Left renal pelvis (tissue), 4 donors: ENCODE data around the gene ALDH16A1. TPM values are rescaled to one million over a fixed set of nuclear protein-coding genes. Genes with fewer than 3 reads are reported as not detected.

ENCODE experiments used
- DNase-seq, 4 donors: peaks; one replicate each; pipeline ENCODE4 v3.0.0-alpha.2; 2013; ENCODE audit warnings: low read depth in 4 of 4, low spot score in 3 of 4
- polyA plus RNA-seq, 4 donors: library from polyadenylated mRNA; unstranded; fragments of 120-200 nt; gene quantifications; one replicate each; pipeline ENCODE4 v1.2.1, GENCODE V29; 2013; ENCODE audit not compliant: insufficient read length in 4 of 4

The ALDH16A1 gene
- polyA plus RNA-seq, 4 donors = 12.2 to 32.1 (median 16.4) TPM

DNA sequence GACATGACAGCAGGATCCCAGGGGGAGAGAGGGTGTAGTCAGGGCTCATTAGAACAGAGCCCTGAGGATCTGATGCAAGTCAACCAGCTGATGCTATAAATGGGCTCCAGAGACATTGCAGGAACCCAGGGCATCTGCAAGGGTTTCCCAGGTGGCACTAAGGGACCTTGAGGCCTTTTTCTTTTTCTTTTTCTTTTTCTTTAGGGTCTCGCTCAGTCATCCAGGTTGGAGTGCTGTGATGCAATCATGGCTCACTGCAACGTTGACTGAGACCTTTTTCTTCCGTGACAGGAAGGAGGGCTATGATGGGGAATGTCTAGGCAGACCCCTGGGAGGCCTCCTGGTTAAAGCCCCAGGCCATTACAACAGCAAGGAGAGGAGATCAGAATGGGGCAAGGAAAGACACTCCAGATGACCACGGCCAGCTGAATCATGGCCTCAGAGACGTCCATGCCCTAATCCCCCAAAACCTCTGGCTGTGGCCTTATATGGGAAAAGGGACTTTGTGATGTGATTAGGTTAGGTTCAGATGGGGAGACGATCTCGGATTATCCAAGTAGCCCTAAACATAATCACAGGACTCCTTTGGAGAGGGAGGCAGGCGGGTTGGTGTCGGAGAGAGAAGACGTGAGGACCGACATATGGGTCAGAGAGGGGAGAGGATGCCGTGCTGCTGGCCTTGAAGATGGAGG, 54.9 kb downstream of the ALDH16A1 start:
- DNase-seq = no peak

DNA sequence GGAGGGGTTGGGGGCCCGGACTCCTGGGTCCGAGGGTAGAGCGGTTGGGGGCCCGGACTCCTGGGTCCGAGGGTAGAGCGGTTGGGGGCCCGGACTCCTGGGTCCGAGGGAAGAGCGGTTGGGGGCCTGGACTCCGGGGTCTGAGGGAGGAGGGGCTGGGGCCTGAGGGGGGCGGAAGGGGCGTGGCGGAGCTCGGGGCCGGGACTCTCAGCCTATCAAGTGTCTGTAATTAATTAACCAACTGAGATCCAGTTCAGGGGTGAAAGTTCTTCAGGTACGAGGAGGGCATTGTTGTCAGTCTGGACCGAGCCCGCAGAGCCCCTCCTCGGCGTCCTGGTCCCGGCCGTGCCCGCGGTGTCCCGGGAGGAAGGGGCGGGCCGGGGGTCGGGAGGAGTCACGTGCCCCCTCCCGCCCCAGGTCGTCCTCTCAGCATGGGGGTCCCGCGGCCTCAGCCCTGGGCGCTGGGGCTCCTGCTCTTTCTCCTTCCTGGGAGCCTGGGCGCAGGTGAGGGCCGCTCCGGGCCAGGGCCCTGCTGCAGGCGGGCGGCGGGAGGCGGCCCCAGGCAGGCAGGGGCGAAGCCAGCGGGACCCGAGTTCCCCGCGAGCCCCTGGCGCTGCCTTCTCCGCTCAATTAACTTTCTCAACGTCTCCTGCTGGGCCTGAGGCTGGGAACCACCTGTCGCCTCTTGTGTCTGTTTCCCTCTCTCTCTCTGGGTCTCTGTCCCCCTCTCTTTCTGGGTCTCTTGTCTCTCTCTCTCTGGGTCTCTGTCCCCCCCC, 60.1 kb downstream of the ALDH16A1 start:
- no peak for DNase-seq

DNA sequence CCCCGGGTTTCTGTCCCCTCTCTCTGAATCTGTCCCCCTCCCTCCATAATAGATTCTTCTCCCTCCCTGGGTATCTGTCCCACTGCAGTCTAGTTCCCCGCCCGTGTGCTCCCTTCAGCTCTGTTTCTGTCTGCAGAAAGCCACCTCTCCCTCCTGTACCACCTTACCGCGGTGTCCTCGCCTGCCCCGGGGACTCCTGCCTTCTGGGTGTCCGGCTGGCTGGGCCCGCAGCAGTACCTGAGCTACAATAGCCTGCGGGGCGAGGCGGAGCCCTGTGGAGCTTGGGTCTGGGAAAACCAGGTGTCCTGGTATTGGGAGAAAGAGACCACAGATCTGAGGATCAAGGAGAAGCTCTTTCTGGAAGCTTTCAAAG, 60.7 kb downstream of the ALDH16A1 start:
- DNase-seq = no peak

DNA sequence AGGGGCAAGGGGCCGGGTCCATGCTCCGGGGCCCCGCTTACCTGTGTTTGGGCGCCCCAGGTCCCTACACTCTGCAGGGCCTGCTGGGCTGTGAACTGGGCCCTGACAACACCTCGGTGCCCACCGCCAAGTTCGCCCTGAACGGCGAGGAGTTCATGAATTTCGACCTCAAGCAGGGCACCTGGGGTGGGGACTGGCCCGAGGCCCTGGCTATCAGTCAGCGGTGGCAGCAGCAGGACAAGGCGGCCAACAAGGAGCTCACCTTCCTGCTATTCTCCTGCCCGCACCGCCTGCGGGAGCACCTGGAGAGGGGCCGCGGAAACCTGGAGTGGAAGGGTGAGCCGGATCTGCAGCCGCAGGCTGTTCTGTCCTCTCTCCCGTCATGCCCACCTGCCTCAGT, 61.1 kb downstream of the ALDH16A1 start:
- DNase-seq = no peak

DNA sequence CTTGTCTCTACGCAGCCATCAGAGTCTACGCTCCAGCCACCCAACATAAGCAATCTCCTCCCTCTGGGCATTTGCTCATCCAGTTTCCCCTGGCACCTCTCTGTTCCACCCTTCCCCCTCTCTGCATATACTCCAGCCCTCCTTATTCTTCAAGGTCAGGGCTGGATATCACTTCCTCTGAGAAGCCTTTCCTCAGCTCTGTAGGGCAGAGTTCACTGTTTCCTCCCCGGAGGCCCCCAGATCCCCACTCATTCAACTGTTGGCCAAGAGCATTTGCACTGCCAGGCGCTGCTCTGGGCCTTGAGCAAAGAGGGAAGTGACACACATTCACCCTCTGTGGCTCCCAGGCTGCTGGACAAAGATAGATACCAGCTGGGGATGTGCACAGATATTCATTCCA, 62.7 kb downstream of the ALDH16A1 start:
- no peak for DNase-seq

DNA sequence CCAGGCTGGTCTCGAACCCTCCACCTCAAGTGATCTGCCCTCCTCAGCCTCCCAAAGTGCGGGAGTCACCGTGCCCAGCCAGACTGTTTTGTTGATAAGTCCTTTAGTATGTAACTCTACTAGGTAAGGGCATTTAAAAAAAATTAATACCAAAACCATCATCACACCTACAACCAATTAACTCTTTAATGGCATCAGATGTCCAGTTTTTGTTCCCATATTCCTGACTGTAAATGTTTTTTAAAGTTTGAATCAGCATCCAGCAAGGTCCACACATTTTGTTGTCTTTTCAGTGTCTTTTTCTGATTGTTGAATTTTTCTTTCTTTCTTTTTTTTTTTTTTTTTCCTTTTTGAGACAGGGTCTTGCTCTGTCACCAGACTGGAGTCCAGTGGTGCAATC, 65.0 kb downstream of the ALDH16A1 start:
- DNase-seq = no peak

Other genes starting within 250 kb of the ALDH16A1 start
- 1 to 10 TPM; 1.8 to 5.1 (median 2.6) TPM for gene SLC6A16, start 128.0 kb upstream of the ALDH16A1 start, polyA plus RNA-seq
- 10 to 100 TPM; 30.2 to 43.6 (median 38.4) TPM for gene CD37, start 117.8 kb upstream of the ALDH16A1 start, polyA plus RNA-seq
- gene TEAD2, start 90.8 kb upstream of the ALDH16A1 start, polyA plus RNA-seq = 100 to 1,000 TPM in 3 of 4 donors, 10 to 100 TPM in 1; 86.5 to 113 (median 104) TPM
- 1 to 10 TPM; 4.2 to 7.0 (median 5.8) TPM for gene DKKL1, start 89.3 kb upstream of the ALDH16A1 start, polyA plus RNA-seq
- under 1 TPM in 1 of 4 donors, not detected in 3; 0.32 TPM for gene KASH5, start 65.0 kb upstream of the ALDH16A1 start, polyA plus RNA-seq
- not detected for gene PTH2, start 29.8 kb upstream of the ALDH16A1 start, polyA plus RNA-seq
- gene GFY, start 27.8 kb upstream of the ALDH16A1 start, polyA plus RNA-seq = not detected
- gene SLC17A7, start 11.7 kb upstream of the ALDH16A1 start, polyA plus RNA-seq = 1 to 10 TPM in 1 of 4 donors, under 1 TPM in 3; 0.29 to 3.2 (median 0.56) TPM
- gene PIH1D1, start 1.4 kb upstream of the ALDH16A1 start, polyA plus RNA-seq = 100 to 1,000 TPM in 1 of 4 donors, 10 to 100 TPM in 3; 52.5 to 104 (median 82.3) TPM
- 1 to 10 TPM; 2.8 to 6.7 (median 4.5) TPM for gene FLT3LG, start 21.0 kb downstream of the ALDH16A1 start, polyA plus RNA-seq
- gene RPL13A, start 34.4 kb downstream of the ALDH16A1 start, polyA plus RNA-seq = 1,000 to 10,000 TPM; 2,432 to 3,072 (median 2,712) TPM
- 1,000 to 10,000 TPM; 2,592 to 2,856 (median 2,752) TPM for gene RPS11, start 43.2 kb downstream of the ALDH16A1 start, polyA plus RNA-seq
- 100 to 1,000 TPM; 214 to 302 (median 275) TPM for gene FCGRT, start 59.4 kb downstream of the ALDH16A1 start, polyA plus RNA-seq
- gene RCN3, start 74.8 kb downstream of the ALDH16A1 start, polyA plus RNA-seq = 100 to 1,000 TPM in 1 of 4 donors, 10 to 100 TPM in 3; 18.1 to 107 (median 23.4) TPM
- 10 to 100 TPM; 46.1 to 75.0 (median 57.6) TPM for gene NOSIP, start 127.3 kb downstream of the ALDH16A1 start, polyA plus RNA-seq
- 1 to 10 TPM in 3 of 4 donors, under 1 TPM in 1; 0.52 to 7.5 (median 6.4) TPM for gene PRRG2, start 128.1 kb downstream of the ALDH16A1 start, polyA plus RNA-seq
- gene PRR12, start 138.0 kb downstream of the ALDH16A1 start, polyA plus RNA-seq = 10 to 100 TPM; 15.4 to 31.1 (median 20.3) TPM
- gene RRAS, start 186.9 kb downstream of the ALDH16A1 start, polyA plus RNA-seq = 10 to 100 TPM; 20.1 to 49.9 (median 26.6) TPM
- 10 to 100 TPM; 28.7 to 45.5 (median 31.3) TPM for gene SCAF1, start 189.0 kb downstream of the ALDH16A1 start, polyA plus RNA-seq
- gene IRF3, start 212.6 kb downstream of the ALDH16A1 start, polyA plus RNA-seq = 10 to 100 TPM; 39.3 to 84.9 (median 47.1) TPM
- 10 to 100 TPM; 20.6 to 36.1 (median 22.4) TPM for gene BCL2L12, start 212.7 kb downstream of the ALDH16A1 start, polyA plus RNA-seq
- gene PRMT1, start 224.0 kb downstream of the ALDH16A1 start, polyA plus RNA-seq = 100 to 1,000 TPM; 161 to 255 (median 205) TPM
- gene ADM5, start 236.4 kb downstream of the ALDH16A1 start, polyA plus RNA-seq = 1 to 10 TPM in 2 of 4 donors, under 1 TPM in 2; 0.74 to 2.1 (median 1.1) TPM
- 10 to 100 TPM; 10.9 to 22.8 (median 16.1) TPM for gene CPT1C, start 237.9 kb downstream of the ALDH16A1 start, polyA plus RNA-seq